ACHN (cell line): ENCODE results near the gene KCP.
A peak's percentile ranks its signal among the peaks of the same experiment; 100 is the strongest.
"Not testable (repeated sequence)": the region's sequence is repeated elsewhere in the genome, so short reads cannot be mapped to it uniquely, and the experiment has no call there.

Experiments used
- DNase-seq: peaks from one replicate; pipeline ENCODE4 v3.0.0-alpha.2; 2015
- in situ Hi-C: cut with HindIII; loops from 2 replicates; pipeline ENCODE4 v1.10.0; 2017; ENCODE audit warnings: low sequenced_read_pairs, low pct_ligation_motif_present, low pct_unique_long_range_greater_than_20kb

KCP gene

DNA sequence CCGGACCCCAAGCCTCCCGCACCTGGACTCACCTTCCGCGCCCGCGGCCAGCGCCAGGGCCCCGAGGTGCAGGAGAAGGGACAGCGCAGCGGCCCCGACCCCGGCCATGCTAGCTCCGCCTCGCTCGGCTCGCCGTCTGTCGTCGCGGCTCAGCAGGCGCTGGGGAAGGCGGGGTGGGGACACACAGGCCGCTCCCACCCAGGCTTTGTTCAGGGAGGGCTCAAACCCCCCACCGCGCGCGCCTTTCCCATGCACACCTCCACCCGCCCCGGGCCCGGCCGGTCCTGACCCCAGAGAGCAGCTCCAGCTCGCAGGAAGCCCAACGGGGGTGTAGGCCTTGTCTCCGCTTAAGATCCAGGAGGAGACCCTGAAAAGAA lies at the start of gene KCP:
Gene KCP, minus strand, starts transcription at position 141 of the 377 bp plus-strand sequence. Its CDS starts 33 bp downstream, at position 108.
- DNase-seq: peak; percentile 74
- in situ Hi-C loops: no loop called here

DNA sequence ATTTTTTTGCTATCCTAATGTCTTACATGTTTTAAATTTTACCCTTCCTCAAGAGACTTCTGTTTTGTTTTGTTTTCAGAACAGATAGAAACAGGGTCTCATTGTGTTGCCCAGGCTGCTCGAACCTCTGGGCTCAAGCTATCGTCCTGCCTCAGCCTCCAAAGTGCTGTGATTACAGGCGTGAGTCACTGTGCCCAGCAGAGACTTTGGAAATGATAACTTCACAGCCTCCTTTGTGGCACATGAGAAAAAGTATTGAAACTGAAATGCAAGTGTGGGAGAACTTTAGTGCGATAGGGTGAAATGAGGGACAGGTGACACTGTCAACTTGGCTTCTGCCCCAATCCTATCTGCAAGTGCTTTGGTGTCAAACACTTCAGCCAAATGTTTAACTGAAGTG lies 48.8 kb upstream of the KCP start:
- in situ Hi-C loops: no loop called here
- DNase-seq: no peak

DNA sequence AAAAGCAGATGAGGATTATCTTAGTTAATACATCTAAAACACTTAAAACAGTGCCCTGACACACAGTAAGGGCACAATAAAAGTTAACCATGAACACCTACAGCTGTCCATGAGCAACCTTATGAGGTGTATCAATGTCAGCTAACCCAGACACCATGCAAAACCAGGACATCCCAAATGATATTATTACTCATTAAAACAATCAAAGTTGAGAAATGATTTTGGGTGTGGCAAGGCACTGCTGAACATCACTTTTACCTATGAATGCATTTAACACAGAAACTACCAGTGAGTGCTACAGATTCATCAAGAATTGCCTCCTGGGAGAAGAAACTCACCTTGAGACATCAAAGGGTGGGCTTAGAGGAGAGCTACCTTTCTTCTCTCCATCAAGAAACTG lies 45.5 kb upstream of the KCP start:
- in situ Hi-C loops: no loop called here
- no peak for DNase-seq

GRCh38 chr7:128954830-128955802 lies 44.6 kb upstream of the KCP start:
- in situ Hi-C loops: no loop called here
- DNase-seq: no peak

DNA sequence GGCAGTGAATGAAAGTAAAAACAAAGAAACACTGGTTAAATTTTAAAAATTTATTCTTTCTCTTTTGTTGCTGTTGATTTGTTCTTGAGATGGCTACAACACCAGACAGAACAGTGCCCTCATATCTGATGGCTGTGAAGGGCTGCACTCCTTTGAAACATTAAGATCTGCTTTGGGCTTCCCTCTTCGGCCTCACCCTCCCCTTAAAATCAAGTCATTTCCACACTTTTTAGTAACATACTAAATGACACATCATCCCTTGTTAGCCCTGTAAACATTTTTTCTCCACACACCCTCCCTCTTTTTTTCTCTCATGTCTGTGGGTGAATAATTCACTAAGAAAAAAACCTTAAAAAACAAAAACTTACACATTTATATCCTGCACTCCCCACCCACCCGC lies 43.6 kb upstream of the KCP start:
- no peak for DNase-seq
- in situ Hi-C loops: no loop called here

DNA sequence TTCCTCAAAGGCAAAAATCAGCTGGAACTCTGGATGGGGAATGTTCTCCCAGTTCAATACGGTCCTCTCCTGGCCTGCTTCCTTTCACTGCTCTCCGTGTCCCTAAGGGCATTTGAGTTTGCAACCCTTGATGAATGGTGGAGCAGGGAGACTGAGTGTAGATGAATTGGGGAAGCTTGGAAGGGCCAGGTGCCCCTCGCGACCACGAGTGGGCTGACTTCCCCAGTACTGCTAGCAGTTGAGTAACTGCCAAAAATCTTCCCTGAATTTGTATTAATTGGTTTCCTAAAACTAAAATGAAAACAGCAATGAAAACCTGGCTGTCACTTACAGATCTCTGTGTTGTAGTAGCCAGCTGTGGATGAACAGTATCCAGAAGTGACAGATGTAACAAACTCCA lies 40.8 kb upstream of the KCP start:
- in situ Hi-C loops: no loop called here

DNA sequence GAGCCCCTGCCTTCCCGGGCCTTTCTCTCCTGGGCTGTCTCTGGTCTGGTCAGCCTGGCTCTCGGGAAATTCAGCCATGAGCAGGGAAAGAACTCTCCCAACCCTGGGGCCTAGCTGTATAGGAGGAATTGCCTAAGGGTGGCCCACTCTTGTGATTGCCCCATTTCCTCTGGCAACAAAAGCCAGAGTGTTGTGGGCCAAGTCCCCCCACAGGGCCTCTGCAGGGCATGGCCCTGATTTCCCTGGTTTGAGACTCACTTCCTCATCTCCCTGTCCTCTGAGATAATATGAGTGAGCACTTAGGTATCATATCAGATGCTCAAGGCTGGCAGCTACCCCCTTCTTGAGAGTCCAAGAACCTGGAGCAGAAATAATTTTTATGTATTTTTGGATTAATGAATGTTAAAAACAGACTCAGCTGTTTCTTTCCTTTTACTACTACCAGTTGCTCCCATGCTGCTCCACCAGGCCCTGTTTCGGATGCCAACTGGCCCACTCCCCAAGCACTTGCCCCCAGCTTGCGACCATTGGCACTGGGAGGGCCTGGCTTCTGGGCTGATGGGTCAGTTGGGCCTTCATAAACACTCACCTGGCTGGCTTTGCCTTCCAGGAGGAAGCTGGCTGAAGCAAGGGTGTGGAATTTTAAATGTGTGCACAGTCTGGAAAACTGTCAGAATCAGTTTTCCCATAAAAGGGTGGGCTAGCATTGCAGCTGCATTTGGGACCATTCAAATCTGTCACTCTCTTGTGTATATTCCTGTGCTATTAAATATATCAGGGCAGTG lies 38.7 kb upstream of the KCP start:
- in situ Hi-C loops: no loop called here
- no peak for DNase-seq

More for the DNA sequence above, 40.8 kb upstream of the KCP start:
- DNase-seq: no peak

DNA sequence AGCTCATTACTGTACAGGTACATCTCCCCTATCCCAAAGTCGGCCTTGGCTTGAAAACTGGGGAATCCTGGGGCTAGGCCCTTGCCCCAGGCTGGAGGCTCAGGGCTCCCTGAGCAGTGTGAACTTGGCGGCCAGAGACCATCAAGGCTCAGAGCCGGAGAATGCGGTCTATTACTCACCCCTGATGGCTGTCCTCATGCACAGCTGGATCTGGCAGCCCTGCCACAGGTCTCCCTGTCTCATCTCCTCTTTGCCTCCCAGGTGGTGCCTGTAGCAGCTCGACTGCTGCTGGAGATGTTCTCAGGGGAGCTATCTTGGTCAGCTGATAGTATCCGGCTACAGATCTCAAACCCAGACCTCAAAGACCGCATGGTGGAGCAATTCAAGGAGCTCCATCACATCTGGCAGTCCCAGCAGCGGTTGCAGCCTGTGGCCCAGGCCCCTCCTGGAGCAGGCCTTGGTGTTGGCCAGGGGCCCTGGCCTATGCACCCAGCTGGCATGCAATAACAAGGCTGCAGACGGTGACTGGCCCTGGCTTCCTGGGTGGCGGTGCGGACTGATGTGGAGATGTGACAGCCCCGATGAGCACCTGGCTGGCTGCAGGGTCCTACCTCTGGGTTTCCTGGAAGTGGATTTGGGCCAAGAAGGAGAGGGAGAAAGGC lies 37.9 kb upstream of the KCP start:
- DNase-seq: no peak
- in situ Hi-C loops: no loop called here

DNA sequence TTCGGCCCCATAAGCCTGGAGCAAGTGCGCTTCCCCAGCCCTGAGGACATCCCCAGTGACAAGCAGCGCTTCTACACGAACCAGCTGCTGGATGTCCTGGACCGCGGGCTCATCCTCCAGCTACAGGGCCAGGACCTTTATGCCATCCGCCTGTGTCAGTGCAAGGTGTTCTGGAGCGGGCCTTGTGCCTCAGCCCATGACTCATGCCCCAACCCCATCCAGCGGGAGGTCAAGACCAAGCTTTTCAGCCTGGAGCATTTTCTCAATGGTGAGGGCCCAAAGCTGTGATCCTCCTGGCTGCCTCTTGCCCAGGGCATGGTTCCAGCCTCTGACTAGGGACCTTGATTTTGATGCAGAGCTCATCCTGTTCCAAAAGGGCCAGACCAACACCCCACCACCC lies 37.3 kb upstream of the KCP start:
- no peak for DNase-seq
- in situ Hi-C loops: no loop called here

GRCh38 chr7:128946936-128947830 lies 36.7 kb upstream of the KCP start:
- in situ Hi-C loops: no loop called here
- peak; percentile 23 for DNase-seq

DNA sequence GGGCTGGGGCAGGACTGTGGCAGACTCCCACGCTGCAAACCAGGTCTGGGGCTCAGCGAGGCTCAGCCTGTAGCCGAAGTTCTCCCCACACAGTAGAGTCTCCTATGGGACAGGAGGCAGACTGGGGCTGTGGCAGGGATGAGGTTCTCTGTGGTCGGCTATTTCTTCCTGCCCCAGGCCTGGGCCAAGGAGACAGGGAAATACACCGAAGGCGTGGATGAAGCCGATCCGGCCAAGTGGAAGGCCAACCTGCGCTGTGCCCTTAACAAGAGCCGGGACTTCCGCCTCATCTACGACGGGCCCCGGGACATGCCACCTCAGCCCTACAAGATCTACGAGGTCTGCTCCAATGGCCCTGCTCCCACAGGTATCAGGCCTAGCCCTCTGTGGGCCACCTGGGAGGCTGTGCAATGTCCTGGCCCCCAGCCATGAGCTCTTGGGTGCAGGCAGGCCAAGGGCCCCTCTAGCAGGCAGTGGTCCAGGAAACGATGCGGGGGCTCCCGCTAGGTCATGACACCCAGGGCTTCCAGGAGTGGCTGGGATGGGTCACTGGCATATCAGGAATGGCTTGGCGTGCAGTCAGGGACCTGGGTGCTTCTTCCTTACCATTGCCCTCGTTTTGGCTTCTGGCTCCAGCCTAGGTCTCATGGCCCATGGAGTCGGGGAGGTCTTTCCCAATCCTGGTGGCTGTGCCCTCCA lies 35.3 kb upstream of the KCP start:
- DNase-seq: no peak
- in situ Hi-C loops: no loop called here

GRCh38 chr7:128944487-128945236 lies 34.2 kb upstream of the KCP start:
- DNase-seq: no peak
- in situ Hi-C loops: no loop called here

GRCh38 chr7:128943251-128943650 lies 32.7 kb upstream of the KCP start:
- DNase-seq, in situ Hi-C loops: not testable (repeated sequence)

- no peak for DNase-seq
- in situ Hi-C loops: no loop called here
Observed at GRCh38 chr7:128941946-128942526, 31.5 kb upstream of the KCP start.

- in situ Hi-C loops: no loop called here
Observed at GRCh38 chr7:128941323-128941890, 30.9 kb upstream of the KCP start.

More at GRCh38 chr7:128941323-128941890, 30.9 kb upstream of the KCP start:
- DNase-seq: no peak
